Middle frontal gyrus (tissue), 1 donor: Measurements from ENCODE around the gene PIGO.

Source experiments
- DNase-seq: peaks from one replicate; pipeline ENCODE4 v3.0.0-alpha.2; 2015; ENCODE audit warnings: low spot score; ENCODE audit errors: extremely low spot score

The PIGO gene

GRCh38 chr9:35071814-35072460 is 24.5 kb downstream of the PIGO start:
- peak; percentile 13 for DNase-seq

- no peak for DNase-seq
Observed at GRCh38 chr9:35070823-35071813, 25.3 kb downstream of the PIGO start.

GRCh38 chr9:35069020-35069419 is 27.4 kb downstream of the PIGO start:
- no peak for DNase-seq

- DNase-seq, result no peak
Observed at GRCh38 chr9:35067056-35067455, 29.3 kb downstream of the PIGO start.

GRCh38 chr9:35060548-35061207 is 35.7 kb downstream of the PIGO start:
- DNase-seq, result no peak

GRCh38 chr9:35059438-35059837 is 37.0 kb downstream of the PIGO start:
- no peak for DNase-seq

GRCh38 chr9:35057271-35057620 is 39.1 kb downstream of the PIGO start:
- no peak for DNase-seq

- no peak for DNase-seq
Observed at GRCh38 chr9:35056571-35057270, 39.7 kb downstream of the PIGO start.

- no peak for DNase-seq
Observed at GRCh38 chr9:35054871-35055644, 41.3 kb downstream of the PIGO start.

- no peak for DNase-seq
Observed at GRCh38 chr9:35054185-35054835, 42.1 kb downstream of the PIGO start.

- peak; percentile 6 for DNase-seq
Observed at GRCh38 chr9:35051069-35051967, 45.1 kb downstream of the PIGO start.

GRCh38 chr9:35048511-35048910 is 47.9 kb downstream of the PIGO start:
- DNase-seq, result no peak

GRCh38 chr9:35044071-35044470 is 52.3 kb downstream of the PIGO start:
- no peak for DNase-seq

- no peak for DNase-seq
Observed at GRCh38 chr9:35042891-35043545, 53.4 kb downstream of the PIGO start.

GRCh38 chr9:35042081-35042604 is 54.2 kb downstream of the PIGO start:
- DNase-seq, result no peak
